GM19023 (cell line): ENCODE data around the gene CAMK1G.
A peak's percentile ranks its signal among the peaks of the same experiment; 100 is the strongest.

Source experiments
- ATAC-seq: cut with Tn5 transposase; IDR thresholded peaks from one replicate; pipeline ENCODE4 v1.9.1; 2021; ENCODE audit warnings: mild to moderate bottlenecking, moderate library complexity; ENCODE audit not compliant: unreplicated experiment

The CAMK1G gene

GRCh38 chr1:209657918-209658317 is 74.4 kb downstream of the CAMK1G start:
- ATAC-seq: no peak

- peak; percentile 77 for ATAC-seq
These were observed 76.4 kb downstream of the CAMK1G start for GRCh38 chr1:209659909-209660308.

GRCh38 chr1:209661071-209661470 is 77.6 kb downstream of the CAMK1G start:
- ATAC-seq: no peak

DNA sequence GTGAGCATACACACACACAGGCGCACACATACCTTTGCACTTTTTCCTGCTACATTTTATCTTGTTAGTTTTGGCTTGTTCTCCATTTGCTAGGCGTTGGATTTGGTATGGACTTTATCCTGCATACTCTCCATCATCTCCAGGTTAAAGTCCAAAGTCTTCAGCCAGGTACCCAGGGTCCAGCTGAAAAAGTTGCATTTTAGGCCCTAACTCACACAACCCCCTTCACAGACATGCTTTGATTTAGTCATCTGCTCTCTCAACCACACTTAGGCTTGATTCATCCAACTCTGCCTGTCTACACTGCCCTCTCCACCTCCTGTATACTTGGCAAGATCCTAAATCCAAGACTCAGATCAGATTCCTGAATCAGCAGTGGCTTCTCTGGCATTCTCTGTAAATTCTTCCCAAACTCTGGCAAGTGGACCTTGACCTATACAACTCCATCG is 79.4 kb downstream of the CAMK1G start:
- no peak for ATAC-seq
